K562 (cell line): ENCODE data around the gene AP1S3. TPM values are rescaled to one million over a fixed set of nuclear protein-coding genes. Genes with fewer than 3 reads are reported as not detected.

Experiments used
- ATAC-seq: fragments of 200-7000 bp; cut with Tn5 transposase; 3 replicates; pipeline ENCODE4 v1.9.1; 2020; ENCODE audit warnings: moderate library complexity
- BruUV-seq: library from RNA; stranded (reverse); fragments of 400-500 nt; replicated peaks from 2 replicates; lab custom pipeline; 2021; lab: Mats Ljungman, UMichigan
- CTCF ChIA-PET: fragments of 300-600 bp; formaldehyde crosslinking; extraction: SDS; loops from one replicate; lab custom pipeline; 2021; ENCODE audit warnings: low intra/inter-chr PET ratio; lab: Yijun Ruan, JAX
- POLR2A ChIA-PET: fragments of 300-600, 350-650 bp; sonication (Branson Sonifier 250); formaldehyde crosslinking; extraction: SDS; loops from one replicate; lab custom pipeline; 2021; ENCODE audit warnings: antibody characterized with exemption, inconsistent platforms; lab: Yijun Ruan, JAX
- DNase-seq, 4 experiments: peaks; one replicate each; pipeline versions ENCODE4 v3.0.0 to v3.0.0-alpha.2; 2011 to 2018; ENCODE audit warnings: low spot score in 3 of 4, mixed read lengths in 3 of 4; ENCODE audit errors: extremely low read depth in 1 of 4
- FAIRE-seq: peaks from 2 replicates; lab custom pipeline; 2011; peaks lifted over from hg19 to GRCh38; lab: Jason Lieb, UNC
- H2AFZ ChIP-seq: 2 replicates; pipeline ENCODE4 v1.6.0; 2011; ENCODE audit warnings: low read depth, low read length, control low read depth, inconsistent platforms
- H3K27ac ChIP-seq: fragments of 200-600 bp; 3 replicates; pipeline ENCODE4 v1.8.0; 2011; ENCODE audit warnings: low read depth, mild to moderate bottlenecking, control low read depth, inconsistent platforms, low read length, moderate library complexity, mixed read lengths; ENCODE audit errors: extremely low read depth
- H3K27me3 ChIP-seq, 2 experiments: fragments of 300-600 bp in 1 of 2; 2 replicates in 1 of 2; 3 replicates in 1 of 2; pipeline versions ENCODE4 v1.6.0 to v1.8.0; 2011; ENCODE audit warnings: inconsistent platforms in 2 of 2, low read length in 2 of 2, mild to moderate bottlenecking in 1 of 2, mixed read lengths in 1 of 2, moderate library complexity in 1 of 2; ENCODE audit not compliant: control insufficient read depth in 2 of 2, insufficient read depth in 2 of 2
- H3K36me3 ChIP-seq: fragments of 300-600 bp; 3 replicates; pipeline ENCODE4 v1.8.0; 2011; ENCODE audit warnings: mild to moderate bottlenecking, low read length, inconsistent platforms; ENCODE audit not compliant: control insufficient read depth, insufficient read depth
- H3K4me1 ChIP-seq, 2 experiments: fragments of 200-600 bp in 1 of 2; replicated peaks in 1 of 2; 2 replicates in 1 of 2; 3 replicates in 1 of 2; pipeline versions ENCODE4 v1.5.1 to v1.8.0; 2011; ENCODE audit warnings: inconsistent platforms in 2 of 2, low read length in 2 of 2, mild to moderate bottlenecking in 1 of 2, mixed read lengths in 1 of 2, moderate library complexity in 1 of 2; ENCODE audit not compliant: control insufficient read depth in 2 of 2, insufficient read depth in 2 of 2
- H3K4me2 ChIP-seq: 2 replicates; pipeline ENCODE4 v1.6.1; 2011; ENCODE audit warnings: low read length, control low read depth, inconsistent platforms, mixed read lengths; ENCODE audit not compliant: insufficient read depth
- H3K4me3 ChIP-seq: fragments of 200-600 bp; sonication (generic), shearing (Covaris generic); 2 replicates; pipeline ENCODE4 v1.5.1; 2016; ENCODE audit warnings: control low read depth, inconsistent platforms
- H3K79me2 ChIP-seq: fragments of 200-600 bp; 3 replicates; pipeline ENCODE4 v1.8.0; 2011; ENCODE audit warnings: low read length, inconsistent platforms; ENCODE audit not compliant: control insufficient read depth, insufficient read depth
- H3K9ac ChIP-seq, 2 experiments: 2 replicates each; pipeline versions ENCODE4 v1.6.0 to v1.6.1; 2011; ENCODE audit warnings: low read depth in 2 of 2, low read length in 2 of 2, control low read depth in 1 of 2, inconsistent platforms in 1 of 2, mild to moderate bottlenecking in 1 of 2, mixed read lengths in 1 of 2; ENCODE audit not compliant: insufficient read depth in 1 of 2
- H3K9me1 ChIP-seq: one replicate; pipeline ENCODE4 v1.6.0; 2011; ENCODE audit warnings: inconsistent platforms, mild to moderate bottlenecking, low read length, moderate library complexity; ENCODE audit not compliant: control insufficient read depth, insufficient read depth
- H3K9me3 ChIP-seq: replicated peaks from 2 replicates; pipeline ENCODE4 v1.5.1; 2011; ENCODE audit warnings: low read depth, low read length, inconsistent platforms; ENCODE audit not compliant: control insufficient read depth, insufficient read depth
- H4K20me1 ChIP-seq: replicated peaks from 2 replicates; pipeline ENCODE4 v1.6.1; 2011; ENCODE audit warnings: low read length, inconsistent platforms, mixed read lengths; ENCODE audit not compliant: control insufficient read depth, insufficient read depth
- CEBPG ChIP-seq, 3 experiments: fragments of 200-800 bp in 1 of 3; sonication (Bioruptor generic) in 1 of 3; sonication (generic) in 1 of 3; formaldehyde crosslinking in 1 of 3; IDR thresholded peaks in 2 of 3; conservative IDR thresholded peaks in 1 of 3; 2 replicates each; pipeline versions ENCODE4 v1.6.1 to v1.8.0; 2016 to 2022; ENCODE audit warnings: missing compliant biosample characterization in 2 of 3, missing genetic modification characterization in 2 of 3, mild to moderate bottlenecking in 1 of 3, missing genetic modification reagents in 1 of 3
- FOXA1 ChIP-seq: fragments of 450-650 bp; IDR thresholded peaks from 2 replicates; pipeline ENCODE4 v1.6.1; 2016; ENCODE audit warnings: mild to moderate bottlenecking, borderline replicate concordance
- GMEB1 ChIP-seq: fragments of 250-450 bp; sonication (Bioruptor Pico); IDR thresholded peaks from 2 replicates; pipeline ENCODE4 v1.4.0; 2020; ENCODE audit warnings: mild to moderate bottlenecking
- KDM4B ChIP-seq, 2 experiments: fragments of 450-650 bp in 1 of 2; sonication (generic) in 1 of 2; IDR thresholded peaks; 2 replicates each; pipeline ENCODE4 v1.6.1; 2016 to 2017; ENCODE audit warnings: borderline replicate concordance in 2 of 2, antibody characterized with exemption in 1 of 2, low read depth in 1 of 2, mild to moderate bottlenecking in 1 of 2
- RAD51 ChIP-seq: fragments of 450-650 bp; IDR thresholded peaks from 2 replicates; pipeline ENCODE4 v1.7.1; 2016; ENCODE audit warnings: low read depth, mild to moderate bottlenecking, borderline replicate concordance
- WGBS: fragments of 100-300 bp; shearing (Covaris generic); methylation state at CpG from one replicate; pipeline ENCODE4 v1.1.6; 2016; ENCODE audit warnings: low coverage, mixed read lengths; ENCODE audit not compliant: insufficient coverage; ENCODE audit errors: missing lambda C conversion rate; 5-methylcytosine and 5-hydroxymethylcytosine counted together
- in situ Hi-C: fragments of 300-500 bp; cut with MboI; formaldehyde crosslinking; loops from 4 replicates; pipeline ENCODE4 v1.15.0; 2018; ENCODE audit warnings: inconsistent platforms, mixed read lengths
- intact Hi-C: fragments of 100-400 bp; cut with micrococcal nuclease; formaldehyde crosslinking; loops from 2 replicates; pipeline ENCODE4 v1.14.2; 2022
- polyA plus RNA-seq, 8 experiments: library from polyadenylated mRNA; depleted of rRNA in 4 of 8; stranded (reverse) in 5 of 8; unstranded in 3 of 8; fragments of >200 nt; fragmentation: Nextera tagmentation in 2 of 8; fragmentation: Illumina TruSeq in 1 of 8; extraction: Ambion mirVana in 2 of 8; extraction: Trizol in 1 of 8; gene quantifications; 2 replicates each; pipeline versions ENCODE4 v1.2.1 to v1.2.3, GENCODE V29; 2011 to 2014; ENCODE audit warnings: inconsistent platforms in 1 of 8, missing spikeins in 1 of 8
- total RNA-seq, 7 experiments: library from RNA; depleted of rRNA in 6 of 7; stranded (reverse); fragments of >200 nt in 6 of 7; fragmentation: Illumina TruSeq in 2 of 7; extraction: Trizol in 2 of 7; gene quantifications; 2 replicates each; pipeline versions ENCODE4 v1.2.1 to v1.2.3, GENCODE V29; 2011 to 2021; ENCODE audit warnings: low replicate concordance in 1 of 7
- TF ChIP-seq, protein P1 (sequence below): sonication (generic); formaldehyde crosslinking; IDR thresholded peaks from 2 replicates; pipeline ENCODE4 v1.8.0; 2023; ENCODE audit warnings: mild to moderate bottlenecking, missing genetic modification reagents

Gene AP1S3
- total and polyA plus RNA-seq, 9 of the 15 experiments (the other 6 are each of a cell fraction or from before 2014, with no cell fraction given): 0.50 to 3.8 (median 2.1) TPM

GRCh38 chr2:223856021-223856420 lies 18.6 kb upstream of the AP1S3 start:
- BruUV-seq: no TSS peak
- Histone ChIP-seq H3K4me1 (no peaks in the 10 kb centered on the region), H3K36me3 (no peaks in the 10 kb centered on the region), H3K4me2 (no peak overlapping the region), H3K79me2 (no peaks in the 10 kb centered on the region), H3K27ac (no peak overlapping the region), H3K9me3 (no peaks in the 10 kb centered on the region), H3K9ac (no peak overlapping the region), H3K27me3 (peaks cover 0 to 5% of the 10 kb centered on the region in 2 experiments; a peak in 1 of 5 replicates), H3K9me1 (no peaks in the 10 kb centered on the region), H2AFZ (no peak overlapping the region), H3K4me3 (no peak overlapping the region), H4K20me1 (no peaks in the 10 kb centered on the region)
- ATAC-seq: no peak
- ChIA-PET CTCF (no interaction called here), POLR2A (interaction anchor here (0.6 kb wide), 2 partner anchors 22 to 34 kb away, joined by 3 to 5 read pairs; no protein-coding TSS in a partner anchor)
- WGBS: 5% methylated on average over 2 of the region's 2 CpGs
- no peak for TF ChIP-seq RAD51
- no peak for TF ChIP-seq KDM4B (IDR thresholded peaks at IDR 0.05; ENCODE audit: borderline replicate concordance in 2 of 2, low read depth in 1 of 2)
- TF ChIP-seq GMEB1: no peak
- TF ChIP-seq FOXA1: no peak
- no peak for TF ChIP-seq CEBPG (CRISPR knock-in tag; IDR thresholded peaks at IDR 0.05)
- TF ChIP-seq CEBPG (tag; conservative IDR thresholded peaks at IDR 0.05 in 1 of 2, IDR thresholded peaks at IDR 0.05 in 1 of 2): peak; percentile 11 to 27; a peak in 1 of 4 replicates
- TF ChIP-seq, protein P1, sequence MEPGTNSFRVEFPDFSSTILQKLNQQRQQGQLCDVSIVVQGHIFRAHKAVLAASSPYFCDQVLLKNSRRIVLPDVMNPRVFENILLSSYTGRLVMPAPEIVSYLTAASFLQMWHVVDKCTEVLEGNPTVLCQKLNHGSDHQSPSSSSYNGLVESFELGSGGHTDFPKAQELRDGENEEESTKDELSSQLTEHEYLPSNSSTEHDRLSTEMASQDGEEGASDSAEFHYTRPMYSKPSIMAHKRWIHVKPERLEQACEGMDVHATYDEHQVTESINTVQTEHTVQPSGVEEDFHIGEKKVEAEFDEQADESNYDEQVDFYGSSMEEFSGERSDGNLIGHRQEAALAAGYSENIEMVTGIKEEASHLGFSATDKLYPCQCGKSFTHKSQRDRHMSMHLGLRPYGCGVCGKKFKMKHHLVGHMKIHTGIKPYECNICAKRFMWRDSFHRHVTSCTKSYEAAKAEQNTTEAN (CRISPR knock-in tag): no peak
- no peak for FAIRE-seq
- in situ Hi-C loops (no loop called here), intact Hi-C loops (no loop called here)
- DNase-seq: no peak
